Activated B cell treated with CpG ODN at 0.5 μM for 24 hours (primary cell): Measurements from ENCODE around the gene EFCAB11. TPM values are rescaled to one million over a fixed set of nuclear protein-coding genes. Genes with fewer than 3 reads are reported as not detected.

ENCODE experiments used
- ATAC-seq: fragments of 200-7000 bp; cut with Tn5 transposase; one replicate; pipeline ENCODE4 v1.10.0; 2021; ENCODE audit warnings: low read depth, mild to moderate bottlenecking, moderate library complexity
- CTCF ChIA-PET: fragments of 350-600 bp; sonication (Branson Sonifier 250); formaldehyde crosslinking; loops from one replicate; lab custom pipeline; 2021; ENCODE audit warnings: antibody characterized with exemption; lab: Charles Lee
- POLR2A ChIA-PET: fragments of 350-600 bp; sonication (Branson Sonifier 250); formaldehyde crosslinking; loops from one replicate; lab custom pipeline; 2021; ENCODE audit warnings: antibody characterized with exemption; lab: Charles Lee
- DNase-seq: peaks from one replicate; pipeline ENCODE4 v3.0.0; 2022
- H3K27ac Mint-ChIP-seq: one replicate; pipeline ENCODE4 v1.8.0; 2020; ENCODE audit warnings: mixed read lengths
- H3K27me3 Mint-ChIP-seq: one replicate; pipeline ENCODE4 v1.8.0; 2021; ENCODE audit warnings: mixed read lengths
- H3K36me3 Mint-ChIP-seq: one replicate; pipeline ENCODE4 v1.8.0; 2021; ENCODE audit warnings: low read depth, mixed read lengths
- H3K4me1 Mint-ChIP-seq: one replicate; pipeline ENCODE4 v1.8.0; 2021; ENCODE audit warnings: mixed read lengths
- H3K4me3 Mint-ChIP-seq: one replicate; pipeline ENCODE4 v1.8.0; 2020; ENCODE audit warnings: mild to moderate bottlenecking, mixed read lengths
- H3K9me3 Mint-ChIP-seq: one replicate; pipeline ENCODE4 v1.8.0; 2020; ENCODE audit warnings: mixed read lengths
- intact Hi-C: fragments of 100-400 bp; cut with micrococcal nuclease; formaldehyde crosslinking; loops from one replicate; pipeline ENCODE4 v1.15.1; 2024
- total RNA-seq: library from RNA; stranded (reverse); gene quantifications from 2 replicates; pipeline ENCODE4 v1.2.3, GENCODE V29; 2022
- TF ChIP-seq, protein P1 (sequence below): fragments of 200-600 bp; IDR thresholded peaks from one replicate; pipeline ENCODE4 v1.8.0; 2022; ENCODE audit warnings: antibody characterized with exemption, mild to moderate bottlenecking

Gene EFCAB11
- total RNA-seq, 1 donor from 2014 or later, result 7.5 TPM

DNA sequence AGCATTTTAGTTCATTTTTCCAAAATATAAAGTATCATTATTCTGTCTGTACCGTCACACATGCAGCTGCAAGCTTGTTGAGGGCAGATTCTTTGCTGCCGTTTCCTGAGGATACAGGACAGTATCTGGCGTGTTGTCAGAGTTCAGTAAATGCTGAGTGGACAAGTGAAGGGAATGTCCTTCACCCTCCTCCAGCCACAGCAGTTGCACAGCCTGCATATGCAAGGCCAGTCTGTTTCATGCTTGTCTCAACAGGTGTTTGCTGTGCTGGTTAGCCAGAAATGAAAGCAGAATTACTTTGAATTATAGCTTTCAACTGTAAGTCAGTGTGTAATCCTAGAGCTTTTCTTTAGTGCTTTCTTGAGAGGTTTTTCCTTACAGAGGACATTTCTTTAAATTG lies 37.7 kb upstream of the EFCAB11 start:
- Mint-ChIP-seq H3K36me3 (peaks cover 83% of the 10 kb centered on the region), H3K9me3 (no peaks in the 10 kb centered on the region), H3K27me3 (no peaks in the 10 kb centered on the region), H3K4me3 (no peak overlapping the region), H3K4me1 (no peaks in the 10 kb centered on the region), H3K27ac (no peak overlapping the region)
- intact Hi-C loops, result no loop called here
- DNase-seq (no peak), ATAC-seq (no peak)
- TF ChIP-seq, protein P1, sequence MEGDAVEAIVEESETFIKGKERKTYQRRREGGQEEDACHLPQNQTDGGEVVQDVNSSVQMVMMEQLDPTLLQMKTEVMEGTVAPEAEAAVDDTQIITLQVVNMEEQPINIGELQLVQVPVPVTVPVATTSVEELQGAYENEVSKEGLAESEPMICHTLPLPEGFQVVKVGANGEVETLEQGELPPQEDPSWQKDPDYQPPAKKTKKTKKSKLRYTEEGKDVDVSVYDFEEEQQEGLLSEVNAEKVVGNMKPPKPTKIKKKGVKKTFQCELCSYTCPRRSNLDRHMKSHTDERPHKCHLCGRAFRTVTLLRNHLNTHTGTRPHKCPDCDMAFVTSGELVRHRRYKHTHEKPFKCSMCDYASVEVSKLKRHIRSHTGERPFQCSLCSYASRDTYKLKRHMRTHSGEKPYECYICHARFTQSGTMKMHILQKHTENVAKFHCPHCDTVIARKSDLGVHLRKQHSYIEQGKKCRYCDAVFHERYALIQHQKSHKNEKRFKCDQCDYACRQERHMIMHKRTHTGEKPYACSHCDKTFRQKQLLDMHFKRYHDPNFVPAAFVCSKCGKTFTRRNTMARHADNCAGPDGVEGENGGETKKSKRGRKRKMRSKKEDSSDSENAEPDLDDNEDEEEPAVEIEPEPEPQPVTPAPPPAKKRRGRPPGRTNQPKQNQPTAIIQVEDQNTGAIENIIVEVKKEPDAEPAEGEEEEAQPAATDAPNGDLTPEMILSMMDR, result no peak
- CTCF ChIA-PET, result interaction anchor here (1.1 kb wide), 1 partner anchor 18 kb away, joined by 3 read pairs; no protein-coding TSS in a partner anchor
- POLR2A ChIA-PET, result no interaction called here

DNA sequence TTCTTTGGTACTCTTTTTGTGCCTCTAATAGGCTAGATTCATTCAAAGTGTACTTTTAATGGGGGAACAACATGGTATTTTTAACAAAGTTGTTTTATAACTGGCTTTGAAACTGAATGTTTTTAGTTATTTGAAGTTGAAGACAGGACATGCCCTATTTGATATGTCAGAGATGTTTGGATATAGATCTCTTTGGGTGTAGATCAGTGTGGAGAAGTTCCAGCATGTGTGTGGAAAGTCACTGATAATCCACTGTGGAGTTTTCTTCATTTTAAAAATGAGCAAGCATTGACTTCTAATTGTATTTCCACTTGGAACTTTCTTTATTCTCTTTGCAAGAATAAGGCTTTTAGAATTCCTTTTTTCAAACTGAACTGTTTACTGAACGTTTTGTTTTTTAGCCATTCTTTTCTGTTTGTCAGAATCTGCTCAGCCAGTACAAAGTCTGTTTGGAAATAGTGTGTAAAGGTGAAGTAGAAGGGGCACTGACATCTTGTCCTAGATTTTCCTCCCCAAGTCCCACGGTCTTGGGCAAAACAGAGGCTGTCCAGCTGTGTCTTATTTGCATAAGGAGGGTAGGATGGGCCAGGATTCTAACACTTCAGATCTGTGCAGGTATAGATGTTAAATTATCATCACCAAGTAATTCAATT lies 36.2 kb upstream of the EFCAB11 start:
- ChIA-PET CTCF (no interaction called here), POLR2A (no interaction called here)
- H3K27me3 Mint-ChIP-seq, result no peaks in the 10 kb centered on the region
- H3K4me3 Mint-ChIP-seq, result no peak overlapping the region
- H3K4me1 Mint-ChIP-seq, result no peaks in the 10 kb centered on the region
- TF ChIP-seq, protein P1, result no peak
- peaks cover 82% of the 10 kb centered on the region for H3K36me3 Mint-ChIP-seq
- no peaks in the 10 kb centered on the region for H3K9me3 Mint-ChIP-seq
- DNase-seq (no peak), ATAC-seq (no peak)
- no peak overlapping the region for H3K27ac Mint-ChIP-seq
- intact Hi-C loops, result no loop called here

DNA sequence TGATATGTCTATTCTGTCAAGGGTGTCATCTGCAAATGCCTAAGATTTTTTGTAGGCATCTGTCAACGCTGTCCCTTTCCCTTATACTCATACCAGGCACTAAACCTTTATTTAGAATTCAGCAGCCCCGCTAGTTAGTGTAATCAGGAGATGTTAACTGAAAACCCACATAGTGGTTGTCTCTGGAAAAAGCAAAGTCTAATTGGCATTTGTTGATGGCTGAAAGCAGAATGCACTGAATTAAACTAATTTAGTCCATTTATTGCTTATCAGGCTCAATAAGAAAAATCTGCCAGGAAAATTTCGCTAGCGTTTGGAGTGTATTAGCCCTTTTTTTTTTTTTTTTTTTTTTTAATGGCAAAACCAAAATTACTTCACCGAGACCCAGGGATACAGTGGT lies 35.7 kb upstream of the EFCAB11 start:
- Mint-ChIP-seq H3K36me3 (peaks cover 81% of the 10 kb centered on the region), H3K27ac (no peak overlapping the region), H3K4me3 (no peak overlapping the region), H3K4me1 (no peaks in the 10 kb centered on the region), H3K27me3 (no peaks in the 10 kb centered on the region), H3K9me3 (no peaks in the 10 kb centered on the region)
- POLR2A ChIA-PET, result no interaction called here
- DNase-seq (no peak), ATAC-seq (no peak)
- TF ChIP-seq, protein P1, result no peak
- intact Hi-C loops, result no loop called here
- CTCF ChIA-PET, result no interaction called here

DNA sequence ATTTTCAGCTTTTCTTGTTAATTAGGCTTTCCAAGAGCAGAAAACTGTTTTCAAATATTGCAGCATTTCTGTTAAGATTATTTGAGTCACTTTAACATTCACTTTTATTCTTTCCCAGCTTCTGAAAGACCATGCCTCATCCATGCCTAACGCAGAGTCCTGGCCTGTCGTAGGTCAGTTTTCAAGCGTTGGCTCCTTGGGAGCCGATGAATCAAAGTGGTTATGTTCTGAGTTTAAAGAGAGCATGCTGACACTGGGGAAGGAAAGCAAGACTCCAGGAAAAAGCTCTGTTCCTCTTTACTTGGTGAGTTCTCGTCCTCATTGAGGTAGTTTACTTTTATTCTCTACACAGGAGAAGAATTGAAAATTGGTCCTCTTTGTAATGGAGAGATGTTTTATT lies 34.3 kb upstream of the EFCAB11 start:
- DNase-seq (no peak), ATAC-seq (no peak)
- TF ChIP-seq, protein P1, result no peak
- no peak overlapping the region for H3K4me3 Mint-ChIP-seq
- H3K9me3 Mint-ChIP-seq, result no peaks in the 10 kb centered on the region
- intact Hi-C loops, result no loop called here
- no peaks in the 10 kb centered on the region for H3K4me1 Mint-ChIP-seq
- H3K36me3 Mint-ChIP-seq, result peaks cover 78% of the 10 kb centered on the region
- ChIA-PET CTCF (no interaction called here), POLR2A (no interaction called here)
- H3K27me3 Mint-ChIP-seq, result no peaks in the 10 kb centered on the region
- H3K27ac Mint-ChIP-seq, result no peak overlapping the region

DNA sequence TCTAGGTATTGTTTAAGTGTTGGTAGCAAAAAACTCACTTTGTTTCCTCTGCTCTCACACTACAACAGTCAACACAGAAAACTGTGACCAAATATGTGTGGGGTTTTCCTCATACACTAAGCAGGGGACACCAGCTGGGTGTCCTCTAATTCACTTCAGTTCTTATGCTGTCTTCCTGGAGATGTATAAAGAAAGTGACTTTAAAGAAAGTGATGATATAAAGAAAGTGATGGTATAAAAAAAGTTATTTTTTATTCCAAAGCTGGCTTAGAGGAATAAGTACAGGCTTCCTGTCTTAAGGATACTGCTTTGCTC lies 32.6 kb upstream of the EFCAB11 start:
- TF ChIP-seq, protein P1, result no peak
- H3K27ac Mint-ChIP-seq, result no peak overlapping the region
- no peak overlapping the region for H3K4me3 Mint-ChIP-seq
- intact Hi-C loops, result no loop called here
- H3K27me3 Mint-ChIP-seq, result no peaks in the 10 kb centered on the region
- no peaks in the 10 kb centered on the region for H3K9me3 Mint-ChIP-seq
- no peak for DNase-seq
- no peaks in the 10 kb centered on the region for H3K4me1 Mint-ChIP-seq
- ATAC-seq, result no peak
- H3K36me3 Mint-ChIP-seq, result peaks cover 75% of the 10 kb centered on the region
- ChIA-PET POLR2A (no interaction called here), CTCF (interaction anchor here (1.4 kb wide), 1 partner anchor 14 kb away, joined by 4 read pairs; no protein-coding TSS in a partner anchor)
